Panc1 (cell line): ENCODE results near the gene UNC93B1. TPM values are rescaled to one million over a fixed set of nuclear protein-coding genes. Genes with fewer than 3 reads are reported as not detected.

ENCODE experiments used
- ATAC-seq: fragments of 200-7000 bp; cut with Tn5 transposase; 2 replicates; pipeline ENCODE4 v1.9.1; 2020; ENCODE audit warnings: mild to moderate bottlenecking, moderate library complexity
- BruUV-seq: library from RNA; stranded (reverse); fragments of 400-500 nt; replicated peaks from 2 replicates; lab custom pipeline; 2021; lab: Mats Ljungman, UMichigan
- CTCF ChIA-PET: fragments of 300-600 bp; sonication (Branson Sonifier 250); formaldehyde crosslinking; loops from one replicate; lab custom pipeline; 2022; ENCODE audit warnings: antibody characterized with exemption; lab: Charles Lee
- POLR2A ChIA-PET: fragments of 300-600 bp; sonication (Branson Sonifier 250); formaldehyde crosslinking; loops from one replicate; lab custom pipeline; 2022; ENCODE audit warnings: antibody characterized with exemption; lab: Charles Lee
- DNase-seq: peaks from one replicate; pipeline ENCODE4 v3.0.0-alpha.2; 2010; ENCODE audit warnings: low read depth, low spot score
- H3K27ac ChIP-seq: 2 replicates; pipeline ENCODE4 v1.5.1; 2011; ENCODE audit warnings: mild to moderate bottlenecking, low read length, inconsistent platforms
- H3K27me3 ChIP-seq: fragments of 200-500 bp; sonication (Bioruptor generic); 2 replicates; pipeline ENCODE4 v1.6.0; 2014; ENCODE audit warnings: low read length, inconsistent platforms; ENCODE audit not compliant: control insufficient read depth, insufficient read depth
- H3K36me3 ChIP-seq: fragments of 200-500 bp; sonication (Bioruptor generic); 2 replicates; pipeline ENCODE4 v1.5.1; 2014; ENCODE audit warnings: inconsistent platforms, mild to moderate bottlenecking, low read length, moderate library complexity; ENCODE audit not compliant: control insufficient read depth, insufficient read depth
- H3K4me1 ChIP-seq: 2 replicates; pipeline ENCODE4 v1.5.1; 2011; ENCODE audit warnings: inconsistent platforms, mild to moderate bottlenecking, low read length, moderate library complexity; ENCODE audit not compliant: control insufficient read depth, insufficient read depth
- H3K4me3 ChIP-seq, 2 experiments: 2 replicates each; pipeline ENCODE4 v1.5.1; 2011 to 2012; ENCODE audit warnings: low read depth in 2 of 2, low read length in 2 of 2, mild to moderate bottlenecking in 2 of 2, inconsistent platforms in 1 of 2, moderate library complexity in 1 of 2
- H3K9me3 ChIP-seq: fragments of 200-500 bp; sonication (Bioruptor generic); 2 replicates; pipeline ENCODE4 v1.5.1; 2014; ENCODE audit warnings: low read depth, mild to moderate bottlenecking, inconsistent platforms, low read length, moderate library complexity; ENCODE audit not compliant: control insufficient read depth, insufficient read depth
- CTCF ChIP-seq: fragments of 450-650 bp; IDR thresholded peaks from 2 replicates; pipeline ENCODE4 v1.5.1; 2017; ENCODE audit warnings: mild to moderate bottlenecking
- POLR2AphosphoS5 ChIP-seq: IDR thresholded peaks from 2 replicates; pipeline ENCODE4 v1.6.1; 2012; ENCODE audit warnings: mild to moderate bottlenecking, low read depth, low read length, moderate library complexity
- SIN3A ChIP-seq: IDR thresholded peaks from 2 replicates; pipeline ENCODE4 v1.6.1; 2012; ENCODE audit warnings: low read depth, mild to moderate bottlenecking, low read length, moderate library complexity, borderline replicate concordance; ENCODE audit not compliant: insufficient read depth
- TCF7L2 ChIP-seq: IDR thresholded peaks from 2 replicates; pipeline ENCODE4 v1.6.1; 2011; ENCODE audit warnings: mild to moderate bottlenecking, low read depth, low read length, inconsistent platforms
- in situ Hi-C: cut with HindIII; loops from 2 replicates; pipeline ENCODE4 v1.10.0; 2016; ENCODE audit warnings: low sequenced_read_pairs, low pct_unique_long_range_greater_than_20kb
- intact Hi-C: fragments of 100-400 bp; cut with micrococcal nuclease; formaldehyde crosslinking; loops from one replicate; pipeline ENCODE4 v1.10.0; 2022; ENCODE audit not compliant: unreplicated experiment
- total RNA-seq: library from RNA; stranded (reverse); gene quantifications from one replicate; pipeline ENCODE4 v1.2.1, GENCODE V29; 2021; ENCODE audit not compliant: unreplicated experiment
- TF ChIP-seq, protein P1 (sequence below), 2 experiments: IDR thresholded peaks; 2 replicates each; pipeline ENCODE4 v1.6.1; 2011 to 2012; ENCODE audit warnings: low read depth in 2 of 2, control low read depth in 1 of 2, low read length in 1 of 2, mild to moderate bottlenecking in 1 of 2, moderate library complexity in 1 of 2; ENCODE audit not compliant: insufficient read depth in 1 of 2

UNC93B1 gene
- total RNA-seq, 1 experiment from 2014 or later, result 54.1 TPM

- TSS peak; percentile 59 for BruUV-seq
- ChIA-PET POLR2A (no interaction called here), CTCF (interaction anchor here (1.2 kb wide), 1 partner anchor 56 kb away, joined by 4 read pairs; no protein-coding TSS in a partner anchor)
- H3K27ac ChIP-seq, result peak overlapping the region; percentile 92
- in situ Hi-C loops, result no loop called here
- DNase-seq (no peak), ATAC-seq (no peak)
- no peaks in the 10 kb centered on the region for H3K36me3 ChIP-seq
- no peaks in the 10 kb centered on the region for H3K9me3 ChIP-seq
- peaks cover 70% of the 10 kb centered on the region for H3K4me1 ChIP-seq
- intact Hi-C loops, result no loop called here
- H3K4me3 ChIP-seq, result peak overlapping the region; percentile 37 to 47
- TF ChIP-seq TCF7L2 (no peak), POLR2AphosphoS5 (no peak), CTCF (no peak), SIN3A (no peak)
- TF ChIP-seq, protein P1, sequence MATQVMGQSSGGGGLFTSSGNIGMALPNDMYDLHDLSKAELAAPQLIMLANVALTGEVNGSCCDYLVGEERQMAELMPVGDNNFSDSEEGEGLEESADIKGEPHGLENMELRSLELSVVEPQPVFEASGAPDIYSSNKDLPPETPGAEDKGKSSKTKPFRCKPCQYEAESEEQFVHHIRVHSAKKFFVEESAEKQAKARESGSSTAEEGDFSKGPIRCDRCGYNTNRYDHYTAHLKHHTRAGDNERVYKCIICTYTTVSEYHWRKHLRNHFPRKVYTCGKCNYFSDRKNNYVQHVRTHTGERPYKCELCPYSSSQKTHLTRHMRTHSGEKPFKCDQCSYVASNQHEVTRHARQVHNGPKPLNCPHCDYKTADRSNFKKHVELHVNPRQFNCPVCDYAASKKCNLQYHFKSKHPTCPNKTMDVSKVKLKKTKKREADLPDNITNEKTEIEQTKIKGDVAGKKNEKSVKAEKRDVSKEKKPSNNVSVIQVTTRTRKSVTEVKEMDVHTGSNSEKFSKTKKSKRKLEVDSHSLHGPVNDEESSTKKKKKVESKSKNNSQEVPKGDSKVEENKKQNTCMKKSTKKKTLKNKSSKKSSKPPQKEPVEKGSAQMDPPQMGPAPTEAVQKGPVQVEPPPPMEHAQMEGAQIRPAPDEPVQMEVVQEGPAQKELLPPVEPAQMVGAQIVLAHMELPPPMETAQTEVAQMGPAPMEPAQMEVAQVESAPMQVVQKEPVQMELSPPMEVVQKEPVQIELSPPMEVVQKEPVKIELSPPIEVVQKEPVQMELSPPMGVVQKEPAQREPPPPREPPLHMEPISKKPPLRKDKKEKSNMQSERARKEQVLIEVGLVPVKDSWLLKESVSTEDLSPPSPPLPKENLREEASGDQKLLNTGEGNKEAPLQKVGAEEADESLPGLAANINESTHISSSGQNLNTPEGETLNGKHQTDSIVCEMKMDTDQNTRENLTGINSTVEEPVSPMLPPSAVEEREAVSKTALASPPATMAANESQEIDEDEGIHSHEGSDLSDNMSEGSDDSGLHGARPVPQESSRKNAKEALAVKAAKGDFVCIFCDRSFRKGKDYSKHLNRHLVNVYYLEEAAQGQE (IDR thresholded peaks at IDR 0.05; ENCODE audit: insufficient read depth in 1 of 2, low read depth in 2 of 2, low read length in 1 of 2), result no peak
- no peaks in the 10 kb centered on the region for H3K27me3 ChIP-seq
Observed at GRCh38 chr11:68011051-68011943, 7.4 kb upstream of the UNC93B1 start.

- peak; percentile 71 for ATAC-seq
- ChIA-PET POLR2A (no interaction called here), CTCF (interaction anchor here (0.8 to 1.3 kb wide), 4 partner anchors 10 to 201 kb away, joined by 3 to 4 read pairs (median 4); no protein-coding TSS in a partner anchor)
- H3K4me1 ChIP-seq, result peaks cover 71% of the 10 kb centered on the region
- intact Hi-C loops (no loop called here), in situ Hi-C loops (no loop called here)
- DNase-seq, result no peak
- peak within 1 kb of the TSS; percentile 92 for H3K27ac ChIP-seq
- no TSS peak for BruUV-seq
- no peaks in the 10 kb centered on the region for H3K36me3 ChIP-seq
- TF ChIP-seq, protein P1 (IDR thresholded peaks at IDR 0.05; ENCODE audit: insufficient read depth in 1 of 2, low read depth in 2 of 2, low read length in 1 of 2), result 0 out of 4 replicates have a peak, but pooled peaks of 1 of the 2 experiments have one; percentile 25
- TF ChIP-seq POLR2AphosphoS5 (peak; percentile 54), SIN3A (no peak), CTCF (no peak), TCF7L2 (no peak)
- H3K27me3 ChIP-seq, result no peaks in the 10 kb centered on the region
- H3K4me3 ChIP-seq, result peak within 1 kb of the TSS; percentile 37 to 47
- H3K9me3 ChIP-seq, result no peaks in the 10 kb centered on the region
Observed at GRCh38 chr11:68010090-68011041, 6.5 kb upstream of the UNC93B1 start, which contains the start of gene ALDH3B1. TSS of gene ALDH3B1 (plus strand) at chr11:68010327. CDS start at chr11:68015298, 4,971 bp downstream.
